Right ventricle myocardium superior (tissue), 1 donor: ENCODE measurements around the gene DMC1. TPM values are rescaled to one million over a fixed set of nuclear protein-coding genes. Genes with fewer than 3 reads are reported as not detected.

ENCODE experiments used
- ATAC-seq: fragments of 200-7000 bp; cut with Tn5 transposase; one replicate; pipeline ENCODE4 v1.9.1; 2020; ENCODE audit warnings: mild to moderate bottlenecking; ENCODE audit not compliant: poor library complexity
- DNase-seq: peaks from one replicate; pipeline ENCODE4 v3.0.0-alpha.2; 2020
- intact Hi-C: fragments of 100-400 bp; cut with DNase I; formaldehyde crosslinking; loops from one replicate; pipeline ENCODE4 v1.11.2; 2022
- total RNA-seq: library from RNA; stranded (reverse); fragmentation: NEBNext Ultra II Directional; extraction: Animal tissue kit (Norgen Biotek cat#: 25700); gene quantifications from one replicate; pipeline ENCODE4 v1.2.1, GENCODE V29; 2021
- donor health status: DM: no; HTN: yes; CAD: no; lungs with severe emphysema.

Gene DMC1
- total RNA-seq, 1 donor from 2014 or later = 0.56 TPM

DNA sequence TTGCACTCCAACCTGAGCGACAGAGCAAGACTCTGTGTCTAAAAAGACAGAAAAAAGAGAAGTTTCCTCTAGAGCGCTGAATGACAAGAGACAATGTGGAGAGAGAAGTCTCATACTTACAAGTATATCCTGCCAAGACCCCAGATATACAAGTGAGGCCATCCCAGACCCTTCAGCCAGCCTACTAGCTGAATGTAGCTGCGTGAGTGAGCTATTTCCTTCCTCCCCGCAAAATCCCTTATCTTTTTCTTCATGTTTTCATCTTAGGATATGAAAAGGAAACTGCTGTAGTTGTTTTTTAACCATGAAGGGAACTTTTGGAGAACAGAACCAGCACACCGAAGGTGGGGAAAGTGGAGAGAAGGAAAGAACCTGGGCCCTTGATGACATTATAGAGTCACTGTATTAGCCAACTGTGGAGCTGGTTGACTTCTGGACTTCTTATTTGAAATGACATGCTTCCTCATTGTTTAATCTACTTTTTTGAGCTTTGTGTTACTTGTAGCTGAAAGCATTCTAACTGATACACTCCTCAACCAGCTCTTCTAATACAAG lies 59.5 kb downstream of the DMC1 start:
- DNase-seq (no peak), ATAC-seq (no peak)
- intact Hi-C loops = loop anchor here (10.0 kb wide), 1 partner anchor 54 kb away; no protein-coding TSS in a partner anchor

DNA sequence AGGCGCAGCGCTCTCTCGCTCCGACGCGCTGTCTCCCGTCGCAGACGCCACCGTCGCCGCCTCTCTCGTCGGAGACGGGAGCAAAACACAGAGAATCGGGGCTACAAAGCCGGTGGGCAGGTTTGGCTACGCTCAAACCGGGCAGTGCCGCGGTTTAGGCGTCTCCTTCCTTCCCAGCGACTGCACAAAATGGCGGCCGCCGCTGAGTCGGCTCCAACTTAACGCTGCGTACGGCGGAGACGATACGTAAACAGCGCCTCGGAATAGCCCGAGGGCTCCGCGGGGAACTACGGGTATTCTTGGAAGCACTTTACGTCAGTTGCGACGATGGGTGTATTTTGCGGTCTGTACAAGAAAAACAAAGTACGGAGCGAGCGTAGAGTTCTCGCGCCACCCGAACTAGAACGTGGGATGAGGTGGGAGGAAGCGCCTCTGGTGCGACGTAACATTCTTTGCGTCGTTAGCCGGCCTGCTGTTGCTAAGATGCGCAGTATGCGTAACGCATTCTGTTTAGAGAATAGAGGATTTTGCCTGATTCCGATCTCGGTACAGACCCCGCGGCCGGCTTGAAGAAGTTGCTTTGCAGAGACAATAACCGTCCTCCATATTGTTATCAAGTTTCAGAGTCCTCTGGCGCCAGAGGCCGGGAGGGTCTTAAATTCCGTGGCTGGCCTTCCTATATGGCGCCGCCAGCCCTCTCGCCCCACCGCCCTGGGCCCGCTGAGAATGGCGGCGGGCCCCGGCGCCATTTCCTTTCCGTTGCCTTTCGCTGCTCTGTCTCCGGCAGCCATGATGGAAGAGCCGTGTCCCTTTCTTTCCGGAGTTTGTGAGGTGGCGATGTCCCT lies 63.6 kb downstream of the DMC1 start, which contains the start of gene DDX17:
DDX17 (minus strand) TSS at position 194 of the 845 bp plus-strand sequence.
- peak; percentile 87 for ATAC-seq
- intact Hi-C loops = no loop called here
- peak; percentile 94 for DNase-seq

DNA sequence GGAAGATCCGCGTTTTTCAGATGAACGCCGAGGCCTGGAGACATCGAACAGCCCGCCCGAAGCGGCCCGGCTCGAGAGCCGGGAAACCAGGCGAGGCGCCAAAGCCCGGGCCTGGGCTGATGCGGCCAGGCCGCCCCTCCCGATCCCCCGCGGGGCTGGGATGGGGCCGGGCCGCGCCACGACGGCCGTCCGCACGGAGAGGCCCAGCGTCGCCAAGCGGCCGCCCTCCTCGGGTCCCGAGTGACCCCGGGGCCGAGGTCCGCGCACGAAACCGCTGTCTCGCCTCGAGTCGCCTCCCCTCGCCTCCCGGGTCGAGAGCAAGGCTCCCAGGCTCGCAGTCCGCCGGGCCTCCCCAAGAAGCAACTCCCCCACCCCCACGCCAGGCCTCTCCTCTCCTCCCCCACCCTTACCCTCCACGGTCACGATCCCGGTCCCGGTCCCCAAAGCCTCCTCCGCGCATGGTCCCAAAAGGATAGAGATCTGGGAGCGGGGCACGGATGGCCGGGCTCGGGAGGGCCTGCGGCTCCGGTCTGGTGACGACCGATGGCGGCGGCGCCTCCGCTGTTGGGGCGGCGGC lies 64.4 kb downstream of the DMC1 start:
- peak; percentile 88 for DNase-seq
- ATAC-seq = peak; percentile 87
- intact Hi-C loops = no loop called here

- ATAC-seq = peak; percentile 18
- peak; percentile 76 for DNase-seq
- intact Hi-C loops = no loop called here
Observed at GRCh38 chr22:38504731-38505540, 65.0 kb downstream of the DMC1 start.

- DNase-seq (no peak), ATAC-seq (no peak)
- intact Hi-C loops = no loop called here
Observed at GRCh38 chr22:38503021-38503420, 67.0 kb downstream of the DMC1 start.

DNA sequence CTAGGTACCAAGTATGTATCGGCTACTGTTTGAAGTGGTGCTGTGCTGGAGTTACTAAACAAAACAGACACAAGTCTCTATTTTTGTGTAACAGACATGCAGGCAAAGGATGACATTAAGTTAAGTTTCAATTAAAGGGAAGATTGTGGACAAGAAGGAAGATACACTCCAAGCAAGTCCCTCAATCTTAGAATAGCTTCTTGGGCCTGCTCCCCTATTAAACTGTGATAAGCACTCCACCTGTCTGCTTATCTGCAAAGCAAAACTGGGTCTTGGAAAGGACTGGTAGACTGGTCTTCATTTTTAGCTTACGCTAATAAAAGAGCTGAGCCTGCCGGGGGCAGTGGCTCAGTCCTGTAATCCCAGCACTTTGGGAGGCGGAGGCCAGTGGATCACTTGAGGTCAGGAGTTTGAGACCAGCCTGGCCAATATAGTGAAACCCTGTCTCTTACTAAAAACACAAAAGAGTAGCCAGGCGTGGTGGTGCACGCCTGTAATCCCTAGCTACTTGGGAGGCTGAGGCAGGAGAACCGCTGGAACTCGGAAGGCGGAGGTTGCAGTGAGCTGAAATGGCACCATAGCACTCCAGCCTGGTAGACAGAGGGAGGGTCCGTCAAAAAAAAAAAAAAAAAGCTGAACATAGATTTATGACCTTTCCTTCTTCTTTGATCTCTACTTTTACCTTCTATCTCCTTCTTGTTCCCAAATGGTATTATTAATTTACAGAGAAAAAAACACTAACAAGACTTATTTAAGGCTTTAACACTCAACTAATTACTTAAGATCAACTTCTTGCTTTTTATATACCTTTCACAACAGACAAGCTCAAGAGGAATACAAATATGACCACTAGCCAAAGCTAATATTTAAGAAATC lies 67.9 kb downstream of the DMC1 start:
- intact Hi-C loops = no loop called here
- DNase-seq (no peak), ATAC-seq (no peak)

- no peak for ATAC-seq
- DNase-seq = no peak
- intact Hi-C loops = no loop called here
Observed at GRCh38 chr22:38497869-38498268, 72.1 kb downstream of the DMC1 start.

DNA sequence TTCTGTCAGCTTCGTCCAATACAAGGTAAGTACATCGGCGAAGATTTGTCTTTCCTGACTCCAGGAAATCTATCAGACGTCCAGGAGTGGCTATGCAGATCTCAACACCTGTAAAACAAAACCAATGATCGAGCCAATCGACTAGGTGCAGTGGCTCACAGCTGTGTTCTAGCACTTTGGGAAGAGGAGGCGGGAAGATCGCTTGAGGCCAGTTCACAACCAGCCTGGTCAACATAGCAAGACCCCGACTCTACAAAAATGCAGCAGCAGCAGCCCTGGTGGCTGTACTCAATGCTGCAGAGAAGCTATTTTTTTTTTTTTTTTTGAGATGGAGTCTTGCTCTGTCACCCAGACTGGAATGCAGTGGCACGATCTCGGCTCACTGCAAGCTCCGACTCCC lies 75.0 kb downstream of the DMC1 start:
- intact Hi-C loops = no loop called here
- DNase-seq = no peak
- ATAC-seq = no peak

DNA sequence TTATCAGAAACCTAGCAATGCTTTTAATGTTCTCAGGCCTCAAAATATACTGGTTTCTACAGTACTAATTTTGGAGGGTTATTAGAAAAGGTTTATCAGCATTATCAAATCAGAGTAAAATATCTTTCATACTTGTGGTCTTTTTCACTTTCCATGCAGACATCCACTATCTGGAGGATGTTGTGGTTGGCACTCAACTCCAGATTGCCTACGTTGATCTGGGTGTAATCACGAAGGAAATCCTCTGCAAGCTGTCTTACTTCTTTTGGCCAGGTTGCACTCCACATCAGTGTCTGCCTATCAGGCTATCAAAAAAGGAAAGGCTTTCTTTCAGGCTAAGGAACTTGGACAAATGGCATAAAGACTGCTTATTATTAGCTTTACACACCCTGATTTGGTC lies 75.5 kb downstream of the DMC1 start:
- DNase-seq (no peak), ATAC-seq (no peak)
- intact Hi-C loops = no loop called here

GRCh38 chr22:38491707-38492348 lies 78.2 kb downstream of the DMC1 start:
- no peak for DNase-seq
- intact Hi-C loops = no loop called here
- ATAC-seq = no peak

DNA sequence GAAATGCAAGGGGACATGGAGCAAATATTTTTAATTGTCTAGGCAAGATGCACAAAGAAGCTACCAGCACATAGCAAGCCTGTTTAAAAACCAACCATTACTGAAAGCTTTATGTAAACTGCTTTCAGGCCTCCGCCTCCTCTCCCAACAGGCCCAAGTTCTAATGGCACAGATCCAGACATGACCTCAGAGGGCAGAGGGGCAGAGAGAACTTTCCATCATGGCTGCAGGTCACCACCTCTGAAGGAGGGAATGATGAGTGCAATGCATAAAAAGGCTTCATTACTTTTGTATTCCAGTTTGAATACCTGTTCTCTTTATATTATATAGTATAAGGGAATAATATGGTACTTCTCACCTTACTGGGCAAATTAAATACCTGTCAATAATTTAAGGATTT lies 79.1 kb downstream of the DMC1 start:
- intact Hi-C loops = no loop called here
- DNase-seq (peak; percentile 64), ATAC-seq (peak; percentile 89)

- ATAC-seq (no peak), DNase-seq (no peak)
- intact Hi-C loops = no loop called here
Observed at GRCh38 chr22:38490475-38490874, 79.5 kb downstream of the DMC1 start.

- no peak for DNase-seq
- intact Hi-C loops = no loop called here
- peak; percentile 4 for ATAC-seq
Observed at GRCh38 chr22:38489561-38490145, 80.3 kb downstream of the DMC1 start.

GRCh38 chr22:38489142-38489541 lies 80.8 kb downstream of the DMC1 start:
- ATAC-seq (no peak), DNase-seq (no peak)
- intact Hi-C loops = no loop called here

- DNase-seq (no peak), ATAC-seq (no peak)
- intact Hi-C loops = no loop called here
Observed at GRCh38 chr22:38487946-38488345, 82.0 kb downstream of the DMC1 start.

DNA sequence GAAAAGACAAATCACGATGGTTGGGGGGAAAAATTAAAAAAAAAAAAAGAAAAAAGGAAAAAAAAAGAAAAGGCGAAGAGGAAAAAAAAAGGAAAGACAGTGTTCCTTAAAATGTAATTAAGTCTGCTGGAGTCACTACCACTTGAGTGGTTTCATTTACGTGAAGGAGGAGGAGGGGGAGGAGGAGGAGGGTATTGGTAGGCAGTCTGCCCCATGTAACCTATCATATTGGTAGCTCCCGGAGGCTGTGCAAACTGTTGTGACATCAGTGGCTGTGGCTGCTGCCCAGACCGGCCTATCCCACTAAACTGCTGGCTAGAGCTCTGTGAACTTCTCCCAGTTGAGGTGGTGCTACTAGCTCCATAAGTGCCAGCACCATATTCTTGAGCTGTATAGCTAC lies 84.2 kb downstream of the DMC1 start:
- intact Hi-C loops = no loop called here

GRCh38 chr22:38484244-38484643 lies 85.7 kb downstream of the DMC1 start:
- intact Hi-C loops = no loop called here
- ATAC-seq = no peak

More for the DNA sequence above, 84.2 kb downstream of the DMC1 start:
- DNase-seq = no peak
- ATAC-seq = peak; percentile 26

More at GRCh38 chr22:38484244-38484643, 85.7 kb downstream of the DMC1 start:
- DNase-seq = no peak
